AG04449 (cell line): ENCODE data around the gene TMEM217.
"Not testable (repeated sequence)": the region's sequence is repeated elsewhere in the genome, so short reads cannot be mapped to it uniquely, and the experiment has no call there.

Experiments used
- CTCF ChIA-PET: fragments of 350-600 bp; formaldehyde crosslinking; extraction: SDS; loops from one replicate; lab custom pipeline; 2021; ENCODE audit warnings: antibody characterized with exemption; lab: Yijun Ruan, JAX
- POLR2A ChIA-PET: fragments of 400-600, 350-600 bp; formaldehyde crosslinking; extraction: SDS; loops from one replicate; lab custom pipeline; 2020; ENCODE audit warnings: antibody characterized with exemption, inconsistent platforms; lab: Yijun Ruan, JAX
- DNase-seq: peaks from one replicate; pipeline ENCODE4 v3.0.0-alpha.2; 2010; ENCODE audit warnings: low read depth, low spot score
- H3K4me3 ChIP-seq: 2 replicates; pipeline ENCODE4 v1.5.1; 2011; ENCODE audit warnings: low read depth, mild to moderate bottlenecking, control low read depth, low read length
- TF ChIP-seq, protein P1 (sequence below): IDR thresholded peaks from one replicate; pipeline ENCODE4 v1.5.1; 2011; ENCODE audit warnings: mild to moderate bottlenecking, moderate library complexity, low read length, control low read depth, inconsistent platforms; ENCODE audit not compliant: insufficient read depth; ENCODE audit errors: missing control alignments

TMEM217 gene

GRCh38 chr6:37303091-37303660 lies 45.2 kb upstream of the TMEM217 start:
- CTCF ChIA-PET = interaction anchor here (0.6 to 6.9 kb wide), 12 partner anchors 7 to 386 kb away, joined by 3 to 73 read pairs (median 4); no protein-coding TSS in a partner anchor
- H3K4me3 ChIP-seq = no peak overlapping the region
- DNase-seq = no peak
- POLR2A ChIA-PET = no interaction called here
- TF ChIP-seq, protein P1, sequence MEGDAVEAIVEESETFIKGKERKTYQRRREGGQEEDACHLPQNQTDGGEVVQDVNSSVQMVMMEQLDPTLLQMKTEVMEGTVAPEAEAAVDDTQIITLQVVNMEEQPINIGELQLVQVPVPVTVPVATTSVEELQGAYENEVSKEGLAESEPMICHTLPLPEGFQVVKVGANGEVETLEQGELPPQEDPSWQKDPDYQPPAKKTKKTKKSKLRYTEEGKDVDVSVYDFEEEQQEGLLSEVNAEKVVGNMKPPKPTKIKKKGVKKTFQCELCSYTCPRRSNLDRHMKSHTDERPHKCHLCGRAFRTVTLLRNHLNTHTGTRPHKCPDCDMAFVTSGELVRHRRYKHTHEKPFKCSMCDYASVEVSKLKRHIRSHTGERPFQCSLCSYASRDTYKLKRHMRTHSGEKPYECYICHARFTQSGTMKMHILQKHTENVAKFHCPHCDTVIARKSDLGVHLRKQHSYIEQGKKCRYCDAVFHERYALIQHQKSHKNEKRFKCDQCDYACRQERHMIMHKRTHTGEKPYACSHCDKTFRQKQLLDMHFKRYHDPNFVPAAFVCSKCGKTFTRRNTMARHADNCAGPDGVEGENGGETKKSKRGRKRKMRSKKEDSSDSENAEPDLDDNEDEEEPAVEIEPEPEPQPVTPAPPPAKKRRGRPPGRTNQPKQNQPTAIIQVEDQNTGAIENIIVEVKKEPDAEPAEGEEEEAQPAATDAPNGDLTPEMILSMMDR = no peak

DNA sequence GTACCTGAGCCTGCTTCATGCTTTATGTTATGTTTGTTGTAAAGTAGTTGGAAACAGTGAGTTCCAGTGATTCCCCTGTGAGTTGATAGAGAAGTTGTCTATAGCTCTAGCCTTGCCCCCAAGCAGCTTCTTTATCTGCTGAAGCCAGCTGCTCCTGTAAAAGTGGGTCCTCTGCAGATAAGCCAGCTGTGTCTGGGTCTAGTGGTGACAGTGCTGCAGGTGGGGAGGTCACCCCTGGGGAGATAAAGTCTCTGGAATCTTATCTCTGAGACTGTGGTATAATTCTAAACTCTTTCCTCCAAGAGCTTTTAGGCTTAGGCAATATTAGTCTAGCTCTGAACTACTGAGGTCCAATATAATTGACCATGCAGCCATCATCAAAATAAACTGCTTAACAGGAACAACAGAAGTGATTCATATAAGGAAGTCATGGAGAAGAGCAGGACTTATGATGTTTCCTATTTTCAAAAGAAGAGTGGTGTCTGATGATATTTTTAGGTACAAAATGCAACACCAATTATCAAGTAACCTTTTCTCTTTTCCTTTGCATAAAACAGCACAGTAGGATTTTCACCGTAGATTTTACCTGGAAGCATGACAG lies 44.2 kb upstream of the TMEM217 start:
- no peak for DNase-seq
- CTCF ChIA-PET = interaction anchor here (1.2 to 6.9 kb wide), 7 partner anchors 6 to 94 kb away, joined by 3 to 73 read pairs (median 7); no protein-coding TSS in a partner anchor
- TF ChIP-seq, protein P1 = no peak
- H3K4me3 ChIP-seq = no peak overlapping the region
- POLR2A ChIA-PET = no interaction called here

- TF ChIP-seq, protein P1 = no peak
- POLR2A ChIA-PET = no interaction called here
- DNase-seq = no peak
- CTCF ChIA-PET = interaction anchor here (0.9 to 6.9 kb wide), 5 partner anchors 10 to 90 kb away, joined by 3 to 38 read pairs (median 5); no protein-coding TSS in a partner anchor
- no peak overlapping the region for H3K4me3 ChIP-seq
Observed at GRCh38 chr6:37299990-37300389, 42.0 kb upstream of the TMEM217 start.

DNA sequence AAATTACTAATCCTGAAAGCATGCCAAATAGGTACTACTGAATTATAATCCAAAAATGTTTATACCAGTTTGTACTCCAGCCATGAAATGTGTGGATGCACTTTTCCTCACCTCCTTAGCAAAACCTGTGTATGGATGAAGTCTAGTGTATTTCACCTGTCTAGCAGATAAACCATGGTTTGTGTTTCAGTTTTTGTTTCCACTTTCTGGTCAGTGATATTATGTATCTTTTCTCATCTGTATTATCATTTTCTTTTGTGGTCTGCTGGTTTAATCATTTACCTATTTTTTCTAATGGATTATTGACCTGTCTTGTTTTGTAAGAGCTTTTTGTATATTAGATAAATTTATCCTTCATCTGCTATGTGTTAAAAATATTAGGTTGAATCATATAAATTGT lies 41.0 kb upstream of the TMEM217 start:
- H3K4me3 ChIP-seq = no peak overlapping the region
- CTCF ChIA-PET = interaction anchor here (1.5 to 7.5 kb wide), 5 partner anchors 6 to 27 kb away, joined by 3 to 68 read pairs (median 6); no protein-coding TSS in a partner anchor
- POLR2A ChIA-PET = interaction anchor here (0.6 kb wide), 1 partner anchor 26 kb away, joined by 3 read pairs; no protein-coding TSS in a partner anchor
- DNase-seq = no peak
- TF ChIP-seq, protein P1 = no peak

- CTCF ChIA-PET = interaction anchor here (0.6 to 7.5 kb wide), 4 partner anchors 7 to 78 kb away, joined by 3 to 68 read pairs (median 22); no protein-coding TSS in a partner anchor
- DNase-seq, POLR2A ChIA-PET, H3K4me3 ChIP-seq: not testable (repeated sequence)
Observed at GRCh38 chr6:37297637-37298036, 39.7 kb upstream of the TMEM217 start.

DNA sequence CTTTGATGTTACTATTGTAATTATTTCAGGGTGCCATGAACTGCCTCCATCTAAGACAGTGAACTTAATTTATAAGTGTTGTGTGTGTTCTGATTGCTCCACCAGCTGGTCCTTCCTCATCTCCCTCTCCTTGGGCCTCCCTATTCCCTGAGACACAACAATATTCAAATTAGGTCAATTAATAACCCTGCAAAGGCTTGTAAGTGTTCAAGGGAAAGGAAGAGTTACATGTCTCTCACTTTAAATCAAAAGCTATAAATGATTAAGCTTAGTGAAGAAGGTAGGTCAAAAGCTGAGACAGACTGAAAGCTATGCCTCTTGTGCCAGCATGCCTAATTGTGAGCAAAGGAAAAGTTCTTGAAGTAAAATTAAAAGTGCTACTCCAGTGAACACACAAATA lies 35.5 kb upstream of the TMEM217 start:
- CTCF ChIA-PET = interaction anchor here (1.7 to 7.5 kb wide), 3 partner anchors 12 to 20 kb away, joined by 4 to 68 read pairs (median 38); no protein-coding TSS in a partner anchor
- DNase-seq = no peak
- TF ChIP-seq, protein P1 = no peak
- no peak overlapping the region for H3K4me3 ChIP-seq
- POLR2A ChIA-PET = interaction anchor here (0.6 kb wide), 1 partner anchor 8 kb away, joined by 3 read pairs; no protein-coding TSS in a partner anchor
